Epithelial cell of umbilical artery (primary cell): ENCODE measurements around the gene NDUFAF2. TPM values are rescaled to one million over a fixed set of nuclear protein-coding genes. Genes with fewer than 3 reads are reported as not detected.

Experiments
- total RNA-seq: library from RNA; depleted of rRNA; stranded (reverse); fragments of >200 nt; gene quantifications from 2 replicates; pipeline ENCODE4 v1.2.3, GENCODE V29; 2014

Gene NDUFAF2, protein sequence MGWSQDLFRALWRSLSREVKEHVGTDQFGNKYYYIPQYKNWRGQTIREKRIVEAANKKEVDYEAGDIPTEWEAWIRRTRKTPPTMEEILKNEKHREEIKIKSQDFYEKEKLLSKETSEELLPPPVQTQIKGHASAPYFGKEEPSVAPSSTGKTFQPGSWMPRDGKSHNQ
- 39.3 and 49.1 TPM in 2 replicates for total RNA-seq

GRCh38 chr5:60944904-60945812, at the start of gene NDUFAF2, which contains the start of gene ERCC8:
TSS of gene NDUFAF2 (plus strand) at chr5:60945205. CDS start at chr5:60945256, 51 bp downstream.
TSS of gene ERCC8 (minus strand) at chr5:60945070. CDS start at chr5:60945008, 62 bp downstream.

DNA sequence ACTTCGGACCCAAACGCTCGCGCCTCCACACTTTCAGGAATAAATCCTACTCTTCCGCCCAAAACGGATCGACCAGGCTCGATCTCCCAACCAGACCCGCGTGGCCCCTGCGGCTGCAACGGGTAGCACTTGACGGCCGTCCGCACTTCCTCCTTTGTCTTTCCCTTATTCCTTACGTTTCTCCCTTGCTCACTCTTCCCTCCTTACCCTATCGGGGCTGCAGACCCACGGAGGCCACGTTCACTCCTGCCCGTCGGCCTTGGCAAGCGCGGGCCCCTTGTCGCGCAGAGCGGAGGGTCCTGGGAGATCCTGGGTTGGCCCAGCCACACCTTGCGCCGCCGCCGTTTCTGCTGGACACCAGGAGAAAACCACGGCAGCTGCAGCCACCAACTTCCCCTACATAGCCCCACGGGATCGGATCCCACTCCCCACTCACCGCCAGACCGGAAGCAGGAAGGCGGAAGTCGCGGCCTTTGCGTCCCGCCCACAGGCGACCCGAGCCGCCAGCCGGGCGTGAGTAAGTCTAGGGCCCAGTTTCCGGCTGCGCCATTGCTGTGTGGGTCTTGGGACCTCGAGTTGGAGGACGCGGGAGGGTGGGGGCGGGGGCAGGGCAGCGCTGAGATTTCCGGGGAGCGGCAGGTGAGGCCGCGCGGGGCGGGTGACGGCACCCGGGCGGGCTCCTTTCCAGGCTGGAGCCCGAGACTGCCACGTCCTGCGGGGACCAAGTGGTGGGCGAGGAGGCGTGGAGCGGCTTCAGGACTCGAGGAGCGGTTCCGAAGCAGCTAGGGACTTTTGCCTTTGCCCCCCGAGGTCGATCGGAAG, 217.2 kb downstream of the NDUFAF2 start, which contains the start of gene SMIM15:
Gene SMIM15 (minus strand): TSS at position 459 of the 822 bp plus-strand sequence. CDS start 2,297 bp downstream, outside the sequence.

Other genes with a start within 250 kb of the NDUFAF2 start
- gene DEPDC1B, start 245.0 kb upstream of the NDUFAF2 start, total RNA-seq = 14.3 and 17.3 TPM in 2 replicates
- gene ELOVL7, start 100.9 kb upstream of the NDUFAF2 start, total RNA-seq = under 0.01 and 0.61 TPM in 2 replicates
- 16.7 and 25.0 TPM in 2 replicates for gene ERCC8, start 135 bp upstream of the NDUFAF2 start, total RNA-seq
- 70.5 and 81.0 TPM in 2 replicates for gene SMIM15, start 217.3 kb downstream of the NDUFAF2 start, total RNA-seq